GM19452 (cell line): ENCODE data around the gene IL34.
"Not testable (repeated sequence)": the region's sequence is repeated elsewhere in the genome, so short reads cannot be mapped to it uniquely, and the experiment has no call there.

Experiments
- ATAC-seq: cut with Tn5 transposase; IDR thresholded peaks from one replicate; pipeline ENCODE4 v1.9.1; 2021; ENCODE audit not compliant: unreplicated experiment

The IL34 gene

GRCh38 chr16:70656712-70657263, 10.4 kb downstream of the IL34 start:
- no peak for ATAC-seq

GRCh38 chr16:70657956-70658355, 11.6 kb downstream of the IL34 start:
- ATAC-seq, result no peak

GRCh38 chr16:70658921-70659320, 12.6 kb downstream of the IL34 start:
- no peak for ATAC-seq

GRCh38 chr16:70659546-70659945, 13.2 kb downstream of the IL34 start:
- no peak for ATAC-seq

GRCh38 chr16:70659953-70660671, 13.8 kb downstream of the IL34 start:
- ATAC-seq, result no peak

GRCh38 chr16:70660672-70661350, 14.5 kb downstream of the IL34 start:
- ATAC-seq, result no peak

GRCh38 chr16:70661534-70661917, 15.2 kb downstream of the IL34 start:
- ATAC-seq, result no peak

- no peak for ATAC-seq
These were observed 15.7 kb downstream of the IL34 start for GRCh38 chr16:70661918-70662641.

GRCh38 chr16:70662991-70663523, 16.7 kb downstream of the IL34 start:
- no peak for ATAC-seq

- ATAC-seq, result no peak
These were observed 17.4 kb downstream of the IL34 start for GRCh38 chr16:70663524-70664324.

- no peak for ATAC-seq
These were observed 18.2 kb downstream of the IL34 start for GRCh38 chr16:70664325-70665112.

- ATAC-seq, result no peak
These were observed 18.8 kb downstream of the IL34 start for GRCh38 chr16:70665113-70665694.

- ATAC-seq, result no peak
These were observed 19.7 kb downstream of the IL34 start for GRCh38 chr16:70665806-70666735.

GRCh38 chr16:70670175-70670574, 23.8 kb downstream of the IL34 start:
- ATAC-seq, result no peak

- ATAC-seq, result not testable (repeated sequence)
These were observed 24.6 kb downstream of the IL34 start for GRCh38 chr16:70670938-70671337.

- no peak for ATAC-seq
These were observed 28.1 kb downstream of the IL34 start for GRCh38 chr16:70674221-70675014.

GRCh38 chr16:70675851-70676513, 29.6 kb downstream of the IL34 start:
- ATAC-seq, result no peak
